SK-N-SH (cell line): ENCODE data around the gene LPCAT2.

Experiments
- CHD2 ChIP-seq: fragments of 150-350 bp; IDR thresholded peaks from 2 replicates; pipeline ENCODE4 v1.6.1; 2018; ENCODE audit warnings: low read length; ENCODE audit not compliant: partially characterized antibody
- ELF1 ChIP-seq: IDR thresholded peaks from 2 replicates; pipeline ENCODE4 v1.4.0; 2012
- EP300 ChIP-seq, 2 experiments: IDR thresholded peaks; 2 replicates each; pipeline versions ENCODE4 v1.4.0 to v1.6.1; 2012; ENCODE audit warnings: borderline replicate concordance in 1 of 2, low read depth in 1 of 2, low read length in 1 of 2
- MXI1 ChIP-seq: IDR thresholded peaks from 2 replicates; pipeline ENCODE4 v1.6.1; 2012; ENCODE audit warnings: mild to moderate bottlenecking, low read depth, low read length, improper control_type of control experiment
- NFIC ChIP-seq: IDR thresholded peaks from 2 replicates; pipeline ENCODE4 v1.4.0; 2012; ENCODE audit warnings: borderline replicate concordance
- POLR2AphosphoS5 ChIP-seq: IDR thresholded peaks from 2 replicates; pipeline ENCODE4 v1.6.1; 2012; ENCODE audit warnings: low read depth, low read length
- RAD21 ChIP-seq: IDR thresholded peaks from 2 replicates; pipeline ENCODE4 v1.6.1; 2012; ENCODE audit warnings: mild to moderate bottlenecking, low read length
- TF ChIP-seq, protein P1 (sequence below): IDR thresholded peaks from 2 replicates; pipeline ENCODE4 v1.4.0; 2012; ENCODE audit warnings: low read depth
- TF ChIP-seq, protein P2 (sequence below): fragments of 200-600 bp; sonication (generic); IDR thresholded peaks from 2 replicates; pipeline ENCODE4 v1.6.1; 2017; ENCODE audit warnings: antibody characterized with exemption, mild to moderate bottlenecking, moderate library complexity
- TF ChIP-seq, protein P3 (sequence below): IDR thresholded peaks from 2 replicates; pipeline ENCODE4 v1.6.1; 2012; ENCODE audit warnings: mild to moderate bottlenecking, low read depth, low read length, moderate library complexity

DNA sequence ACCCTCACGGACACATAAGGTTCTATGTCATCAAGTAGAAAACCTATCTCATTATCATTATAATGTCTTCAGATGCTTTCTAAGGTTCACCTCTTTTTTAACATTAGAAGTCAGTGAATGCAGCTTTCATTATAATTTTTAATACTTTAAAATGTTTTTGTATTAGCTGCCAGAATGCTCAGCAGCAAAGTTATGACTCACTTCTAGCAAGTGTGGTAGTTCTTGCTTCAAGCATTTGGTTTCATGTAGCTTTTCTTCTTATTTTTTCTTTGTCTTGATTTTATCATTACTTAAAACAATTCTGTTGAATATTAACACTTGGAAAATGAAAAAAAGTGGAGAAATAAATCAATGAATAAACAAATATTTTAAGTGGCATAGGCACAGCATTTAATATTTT, 23.4 kb downstream of the LPCAT2 start:
- TF ChIP-seq, protein P1, sequence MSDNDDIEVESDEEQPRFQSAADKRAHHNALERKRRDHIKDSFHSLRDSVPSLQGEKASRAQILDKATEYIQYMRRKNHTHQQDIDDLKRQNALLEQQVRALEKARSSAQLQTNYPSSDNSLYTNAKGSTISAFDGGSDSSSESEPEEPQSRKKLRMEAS = no peak
- TF ChIP-seq, protein P2, sequence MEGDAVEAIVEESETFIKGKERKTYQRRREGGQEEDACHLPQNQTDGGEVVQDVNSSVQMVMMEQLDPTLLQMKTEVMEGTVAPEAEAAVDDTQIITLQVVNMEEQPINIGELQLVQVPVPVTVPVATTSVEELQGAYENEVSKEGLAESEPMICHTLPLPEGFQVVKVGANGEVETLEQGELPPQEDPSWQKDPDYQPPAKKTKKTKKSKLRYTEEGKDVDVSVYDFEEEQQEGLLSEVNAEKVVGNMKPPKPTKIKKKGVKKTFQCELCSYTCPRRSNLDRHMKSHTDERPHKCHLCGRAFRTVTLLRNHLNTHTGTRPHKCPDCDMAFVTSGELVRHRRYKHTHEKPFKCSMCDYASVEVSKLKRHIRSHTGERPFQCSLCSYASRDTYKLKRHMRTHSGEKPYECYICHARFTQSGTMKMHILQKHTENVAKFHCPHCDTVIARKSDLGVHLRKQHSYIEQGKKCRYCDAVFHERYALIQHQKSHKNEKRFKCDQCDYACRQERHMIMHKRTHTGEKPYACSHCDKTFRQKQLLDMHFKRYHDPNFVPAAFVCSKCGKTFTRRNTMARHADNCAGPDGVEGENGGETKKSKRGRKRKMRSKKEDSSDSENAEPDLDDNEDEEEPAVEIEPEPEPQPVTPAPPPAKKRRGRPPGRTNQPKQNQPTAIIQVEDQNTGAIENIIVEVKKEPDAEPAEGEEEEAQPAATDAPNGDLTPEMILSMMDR = no peak
- no peak for TF ChIP-seq MXI1
- no peak for TF ChIP-seq RAD21
- TF ChIP-seq EP300 (IDR thresholded peaks at IDR 0.05; ENCODE audit: borderline replicate concordance in 1 of 2, low read depth in 1 of 2, low read length in 1 of 2) = no peak
- no peak for TF ChIP-seq POLR2AphosphoS5
- TF ChIP-seq, protein P3, sequence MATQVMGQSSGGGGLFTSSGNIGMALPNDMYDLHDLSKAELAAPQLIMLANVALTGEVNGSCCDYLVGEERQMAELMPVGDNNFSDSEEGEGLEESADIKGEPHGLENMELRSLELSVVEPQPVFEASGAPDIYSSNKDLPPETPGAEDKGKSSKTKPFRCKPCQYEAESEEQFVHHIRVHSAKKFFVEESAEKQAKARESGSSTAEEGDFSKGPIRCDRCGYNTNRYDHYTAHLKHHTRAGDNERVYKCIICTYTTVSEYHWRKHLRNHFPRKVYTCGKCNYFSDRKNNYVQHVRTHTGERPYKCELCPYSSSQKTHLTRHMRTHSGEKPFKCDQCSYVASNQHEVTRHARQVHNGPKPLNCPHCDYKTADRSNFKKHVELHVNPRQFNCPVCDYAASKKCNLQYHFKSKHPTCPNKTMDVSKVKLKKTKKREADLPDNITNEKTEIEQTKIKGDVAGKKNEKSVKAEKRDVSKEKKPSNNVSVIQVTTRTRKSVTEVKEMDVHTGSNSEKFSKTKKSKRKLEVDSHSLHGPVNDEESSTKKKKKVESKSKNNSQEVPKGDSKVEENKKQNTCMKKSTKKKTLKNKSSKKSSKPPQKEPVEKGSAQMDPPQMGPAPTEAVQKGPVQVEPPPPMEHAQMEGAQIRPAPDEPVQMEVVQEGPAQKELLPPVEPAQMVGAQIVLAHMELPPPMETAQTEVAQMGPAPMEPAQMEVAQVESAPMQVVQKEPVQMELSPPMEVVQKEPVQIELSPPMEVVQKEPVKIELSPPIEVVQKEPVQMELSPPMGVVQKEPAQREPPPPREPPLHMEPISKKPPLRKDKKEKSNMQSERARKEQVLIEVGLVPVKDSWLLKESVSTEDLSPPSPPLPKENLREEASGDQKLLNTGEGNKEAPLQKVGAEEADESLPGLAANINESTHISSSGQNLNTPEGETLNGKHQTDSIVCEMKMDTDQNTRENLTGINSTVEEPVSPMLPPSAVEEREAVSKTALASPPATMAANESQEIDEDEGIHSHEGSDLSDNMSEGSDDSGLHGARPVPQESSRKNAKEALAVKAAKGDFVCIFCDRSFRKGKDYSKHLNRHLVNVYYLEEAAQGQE = no peak
- TF ChIP-seq CHD2 = no peak
- TF ChIP-seq NFIC = no peak
- TF ChIP-seq ELF1 = no peak
